ENCODE results near the gene LEO1. TPM values are rescaled to one million over a fixed set of nuclear protein-coding genes. Genes with fewer than 3 reads are reported as not detected.

Gene LEO1
- total and polyA plus RNA-seq, 2 of the 13 experiments (the other 11 are each of a cell fraction or from before 2014, with no cell fraction given) = 17.0 to 60.3 TPM

- POLR2A ChIA-PET = interaction anchor here (1.1 kb wide), 1 partner anchor 36 kb away, joined by 3 read pairs; the partner anchor contains the start of gene LEO1
- WGBS (ENCODE audit: low lambda C conversion rate) = 93% methylated on average over 5 of the region's 5 CpGs
- 0 out of 2 replicates have a peak, but pooled peaks cover 8% of the 10 kb centered on the region for H3K4me1 ChIP-seq (ENCODE audit: insufficient read depth, low read length)
- TF ChIP-seq ZFX (CRISPR knock-in tag; IDR thresholded peaks at IDR 0.05; ENCODE audit: low read depth) = no peak
- TF ChIP-seq PAX8 (CRISPR knock-in tag; IDR thresholded peaks at IDR 0.05; ENCODE audit: borderline replicate concordance) = no peak
- TF ChIP-seq ATRX (CRISPR knock-in tag; IDR thresholded peaks at IDR 0.05; ENCODE audit: borderline replicate concordance) = no peak
- TF ChIP-seq BRF2 (CRISPR knock-in tag; IDR thresholded peaks at IDR 0.05) = no peak
- no peak for TF ChIP-seq KDM2A (CRISPR knock-in tag; IDR thresholded peaks at IDR 0.05; ENCODE audit: borderline replicate concordance, low read depth)
- no peak for TF ChIP-seq HNRNPK (IDR thresholded peaks at IDR 0.05; ENCODE audit: low read depth, low read length, poor library complexity, severe bottlenecking)
- TF ChIP-seq NCOA1 (CRISPR knock-in tag; IDR thresholded peaks at IDR 0.05) = no peak
- TF ChIP-seq ZNF354B (CRISPR knock-in tag; IDR thresholded peaks at IDR 0.05) = no peak
- no peak for TF ChIP-seq ZSCAN25 (CRISPR knock-in tag; IDR thresholded peaks at IDR 0.05)
- TF ChIP-seq XRCC5 (optimal IDR thresholded peaks at IDR 0.05; ENCODE audit: low read length) = no peak
- no peak for TF ChIP-seq CHD4 (IDR thresholded peaks at IDR 0.05; ENCODE audit: borderline replicate concordance, low read length)
- no peak for TF ChIP-seq PBX3 (CRISPR knock-in tag; IDR thresholded peaks at IDR 0.05; ENCODE audit: borderline replicate concordance)
- TF ChIP-seq RXRB (CRISPR knock-in tag; IDR thresholded peaks at IDR 0.05; ENCODE audit: borderline replicate concordance) = no peak
- TF ChIP-seq ZNF7 (CRISPR knock-in tag; IDR thresholded peaks at IDR 0.05) = no peak
- peaks cover 9% of the 10 kb centered on the region; the same call in 1 of the 2 replicates for H4K20me1 ChIP-seq (ENCODE audit: insufficient read depth, low read length)
- H3K36me3 ChIP-seq (replicated peaks in 1 of 2; ENCODE audit: control insufficient read depth in 1 of 2, insufficient read depth in 2 of 2, low read length in 2 of 2) = peaks cover 9 to 34% of the 10 kb centered on the region in 2 experiments; a peak in 4 of 5 replicates
- no peaks in the 10 kb centered on the region for H3K27me3 ChIP-seq (ENCODE audit: control insufficient read depth in 1 of 2, insufficient read depth in 2 of 2, low read length in 2 of 2)
- DNase-seq (ENCODE audit: low spot score) = no peak
- H3K4me2 ChIP-seq (ENCODE audit: low read depth, low read length) = no peak overlapping the region
- H3K27ac ChIP-seq (ENCODE audit: extremely low read length, insufficient read depth, low read length) = no peak overlapping the region
- in situ Hi-C loops (cut with HindIII; ENCODE audit: extremely low pct_ligation_motif_present, low pct_unique_long_range_greater_than_20kb) = no loop called here
- H3K9me3 ChIP-seq (ENCODE audit: low read length) = no peaks in the 10 kb centered on the region
- H3K79me2 ChIP-seq (ENCODE audit: insufficient read depth, low read length) = no peaks in the 10 kb centered on the region
- CTCF ChIA-PET (ENCODE audit: low intra/inter-chr PET ratio, low total read pairs) = no interaction called here
- intact Hi-C loops (cut with micrococcal nuclease; ENCODE audit: unreplicated experiment) = no loop called here
- no peak for FAIRE-seq
- H3K4me3 ChIP-seq (replicated peaks in 1 of 3; ENCODE audit: insufficient read depth in 1 of 3, low read depth in 2 of 3, low read length in 3 of 3) = no peak overlapping the region
- H2AFZ ChIP-seq (ENCODE audit: low read length) = no peak overlapping the region
- no TSS peak for BruUV-seq (replicated peaks)
- no peak; the same call in 2 of the 3 replicates for ATAC-seq
- no peak overlapping the region for H3K9ac ChIP-seq (ENCODE audit: insufficient read depth, low read depth, low read length)
These were observed 36.0 kb downstream of the LEO1 start for GRCh38 chr15:51935466-51936104.

Data from HepG2 (cell line).